NCI-H1436 (cell line): ENCODE results near the gene FKBP5.
"Not testable (repeated sequence)": the region's sequence is repeated elsewhere in the genome, so short reads cannot be mapped to it uniquely, and the experiment has no call there.

Experiments used
- DNase-seq: peaks from one replicate; lab custom pipeline; 2025; lab: John Stamatoyannopoulos, UW

FKBP5 gene

GRCh38 chr6:35690006-35690405, 1.3 kb upstream of the FKBP5 start:
- DNase-seq = not testable (repeated sequence)

- DNase-seq = peak; percentile 10
Observed at GRCh38 chr6:35687658-35688604, 784 bp downstream of the FKBP5 start.

GRCh38 chr6:35686873-35687555, 1.7 kb downstream of the FKBP5 start:
- DNase-seq = no peak

GRCh38 chr6:35686436-35686835, 2.3 kb downstream of the FKBP5 start:
- no peak for DNase-seq

GRCh38 chr6:35683267-35683666, 5.4 kb downstream of the FKBP5 start:
- no peak for DNase-seq

GRCh38 chr6:35681298-35681697, 7.4 kb downstream of the FKBP5 start:
- DNase-seq = no peak

- DNase-seq = no peak
Observed at GRCh38 chr6:35679399-35679798, 9.3 kb downstream of the FKBP5 start.

GRCh38 chr6:35678814-35679213, 9.9 kb downstream of the FKBP5 start:
- no peak for DNase-seq

- no peak for DNase-seq
Observed at GRCh38 chr6:35678021-35678654, 10.6 kb downstream of the FKBP5 start.

GRCh38 chr6:35677456-35677855, 11.3 kb downstream of the FKBP5 start:
- DNase-seq = no peak

GRCh38 chr6:35675871-35676459, 12.8 kb downstream of the FKBP5 start:
- no peak for DNase-seq

- no peak for DNase-seq
Observed at GRCh38 chr6:35674594-35674993, 14.1 kb downstream of the FKBP5 start.

- DNase-seq = no peak
Observed at GRCh38 chr6:35673755-35674154, 15.0 kb downstream of the FKBP5 start.

- not testable (repeated sequence) for DNase-seq
Observed at GRCh38 chr6:35673284-35673666, 15.4 kb downstream of the FKBP5 start.

GRCh38 chr6:35670453-35670852, 18.3 kb downstream of the FKBP5 start:
- DNase-seq = not testable (repeated sequence)

- no peak for DNase-seq
Observed at GRCh38 chr6:35669451-35670045, 19.2 kb downstream of the FKBP5 start.

GRCh38 chr6:35668744-35669450, 19.8 kb downstream of the FKBP5 start:
- no peak for DNase-seq

- DNase-seq = no peak
Observed at GRCh38 chr6:35668096-35668495, 20.6 kb downstream of the FKBP5 start.

- DNase-seq = no peak
Observed at GRCh38 chr6:35665573-35665972, 23.1 kb downstream of the FKBP5 start.

- DNase-seq = no peak
Observed at GRCh38 chr6:35664945-35665344, 23.8 kb downstream of the FKBP5 start.
